Choroid plexus epithelial cell (primary cell): Measurements from ENCODE around the gene NAT8L.

Source experiments
- DNase-seq: peaks from one replicate; pipeline ENCODE4 v3.0.0-alpha.2; 2010; ENCODE audit warnings: low read depth
- H3K4me3 ChIP-seq: 2 replicates; pipeline ENCODE4 v1.5.1; 2011; ENCODE audit warnings: low read depth, mild to moderate bottlenecking, control low read depth, low read length, moderate library complexity
- CTCF ChIP-seq: conservative IDR thresholded peaks from 2 replicates; pipeline ENCODE4 v1.5.1; 2011; ENCODE audit warnings: low read depth, mild to moderate bottlenecking, control low read depth, inconsistent platforms, low read length, moderate library complexity

Gene NAT8L

GRCh38 chr4:2075171-2075986 is 16.3 kb downstream of the NAT8L start:
- no peak for DNase-seq
- TF ChIP-seq CTCF, result no peak
- no peak overlapping the region for H3K4me3 ChIP-seq

- DNase-seq, result no peak
- TF ChIP-seq CTCF, result no peak
- no peak overlapping the region for H3K4me3 ChIP-seq
These were observed 17.1 kb downstream of the NAT8L start for GRCh38 chr4:2075987-2076907.

GRCh38 chr4:2076908-2077536 is 17.9 kb downstream of the NAT8L start:
- DNase-seq, result no peak
- TF ChIP-seq CTCF, result no peak

GRCh38 chr4:2077537-2078460 is 18.7 kb downstream of the NAT8L start:
- no peak for TF ChIP-seq CTCF
- no peak for DNase-seq
- no peak overlapping the region for H3K4me3 ChIP-seq

More at GRCh38 chr4:2076908-2077536, 17.9 kb downstream of the NAT8L start:
- H3K4me3 ChIP-seq, result no peak overlapping the region

- no peak for TF ChIP-seq CTCF
- no peak overlapping the region for H3K4me3 ChIP-seq
- no peak for DNase-seq
These were observed 19.5 kb downstream of the NAT8L start for GRCh38 chr4:2078584-2078983.

- H3K4me3 ChIP-seq, result no peak overlapping the region
- no peak for TF ChIP-seq CTCF
- no peak for DNase-seq
These were observed 19.9 kb downstream of the NAT8L start for GRCh38 chr4:2079006-2079405.
